Nephron progenitor cell (in vitro differentiated cells): ENCODE measurements around the gene RNASE9.
"Not testable (repeated sequence)": the region's sequence is repeated elsewhere in the genome, so short reads cannot be mapped to it uniquely, and the experiment has no call there.

Source experiments
- DNase-seq: peaks from one replicate; pipeline ENCODE4 v3.0.0; 2021
- H3K27ac Mint-ChIP-seq: 2 replicates; pipeline ENCODE4 v1.8.0; 2021; ENCODE audit warnings: mild to moderate bottlenecking, moderate library complexity, mixed read lengths
- H3K27me3 Mint-ChIP-seq: 2 replicates; pipeline ENCODE4 v1.8.0; 2021; ENCODE audit warnings: mild to moderate bottlenecking, low read depth, mixed read lengths; ENCODE audit not compliant: poor library complexity
- H3K36me3 Mint-ChIP-seq: 2 replicates; pipeline ENCODE4 v1.8.0; 2021; ENCODE audit warnings: low read depth, mixed read lengths
- H3K4me1 Mint-ChIP-seq: 2 replicates; pipeline ENCODE4 v1.8.0; 2021; ENCODE audit warnings: mixed read lengths
- H3K4me3 Mint-ChIP-seq: 2 replicates; pipeline ENCODE4 v1.8.0; 2021; ENCODE audit warnings: mild to moderate bottlenecking, moderate library complexity, mixed read lengths
- H3K9me3 Mint-ChIP-seq: 2 replicates; pipeline ENCODE4 v1.8.0; 2021; ENCODE audit warnings: mild to moderate bottlenecking, moderate library complexity, mixed read lengths
- TF ChIP-seq, protein P1 (sequence below): fragments of 200-600 bp; sonication (generic); IDR thresholded peaks from 2 replicates; pipeline ENCODE4 v1.5.0; 2021; ENCODE audit warnings: antibody characterized with exemption

The RNASE9 gene

DNA sequence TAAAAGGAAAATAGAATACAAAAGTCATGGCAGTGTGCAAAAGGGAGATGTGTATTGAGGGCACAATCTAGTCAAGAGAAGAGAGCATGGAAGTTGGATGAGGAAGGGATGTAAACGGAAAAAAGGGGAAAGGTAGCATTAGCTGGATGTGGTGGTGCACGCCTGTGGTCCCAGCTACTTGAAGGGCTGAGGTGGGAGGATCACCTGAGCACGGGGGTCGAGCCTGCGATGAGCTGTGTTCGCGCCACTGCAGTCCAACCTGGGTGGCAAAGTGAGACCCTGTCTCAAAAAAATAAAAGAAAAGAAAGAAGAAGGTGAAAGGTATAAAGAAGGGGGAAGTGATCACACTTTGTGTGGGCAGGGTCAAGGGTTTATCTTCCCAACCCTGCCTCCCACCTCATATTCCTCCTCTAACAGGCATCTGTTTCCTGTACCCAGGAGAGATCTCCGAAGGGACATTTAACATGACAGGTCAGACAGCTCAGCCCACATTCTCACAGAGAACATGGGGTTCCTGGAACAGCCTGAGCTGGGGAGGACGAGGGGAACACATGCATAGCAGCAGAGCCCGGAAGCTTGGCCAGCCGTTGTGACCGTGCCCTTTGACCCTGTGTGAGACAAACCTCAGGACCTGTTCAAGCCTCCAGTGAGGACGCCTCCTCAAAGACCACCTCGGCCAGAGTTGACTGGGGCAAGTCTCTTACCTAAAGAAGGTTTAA lies 18.1 kb upstream of the RNASE9 start:
- Mint-ChIP-seq H3K4me1 (peaks cover 9% of the 10 kb centered on the region), H3K4me3 (no peak overlapping the region), H3K36me3 (no peaks in the 10 kb centered on the region), H3K9me3 (no peaks in the 10 kb centered on the region), H3K27ac (no peak overlapping the region), H3K27me3 (no peaks in the 10 kb centered on the region)
- TF ChIP-seq, protein P1, sequence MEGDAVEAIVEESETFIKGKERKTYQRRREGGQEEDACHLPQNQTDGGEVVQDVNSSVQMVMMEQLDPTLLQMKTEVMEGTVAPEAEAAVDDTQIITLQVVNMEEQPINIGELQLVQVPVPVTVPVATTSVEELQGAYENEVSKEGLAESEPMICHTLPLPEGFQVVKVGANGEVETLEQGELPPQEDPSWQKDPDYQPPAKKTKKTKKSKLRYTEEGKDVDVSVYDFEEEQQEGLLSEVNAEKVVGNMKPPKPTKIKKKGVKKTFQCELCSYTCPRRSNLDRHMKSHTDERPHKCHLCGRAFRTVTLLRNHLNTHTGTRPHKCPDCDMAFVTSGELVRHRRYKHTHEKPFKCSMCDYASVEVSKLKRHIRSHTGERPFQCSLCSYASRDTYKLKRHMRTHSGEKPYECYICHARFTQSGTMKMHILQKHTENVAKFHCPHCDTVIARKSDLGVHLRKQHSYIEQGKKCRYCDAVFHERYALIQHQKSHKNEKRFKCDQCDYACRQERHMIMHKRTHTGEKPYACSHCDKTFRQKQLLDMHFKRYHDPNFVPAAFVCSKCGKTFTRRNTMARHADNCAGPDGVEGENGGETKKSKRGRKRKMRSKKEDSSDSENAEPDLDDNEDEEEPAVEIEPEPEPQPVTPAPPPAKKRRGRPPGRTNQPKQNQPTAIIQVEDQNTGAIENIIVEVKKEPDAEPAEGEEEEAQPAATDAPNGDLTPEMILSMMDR: no peak
- no peak for DNase-seq

DNA sequence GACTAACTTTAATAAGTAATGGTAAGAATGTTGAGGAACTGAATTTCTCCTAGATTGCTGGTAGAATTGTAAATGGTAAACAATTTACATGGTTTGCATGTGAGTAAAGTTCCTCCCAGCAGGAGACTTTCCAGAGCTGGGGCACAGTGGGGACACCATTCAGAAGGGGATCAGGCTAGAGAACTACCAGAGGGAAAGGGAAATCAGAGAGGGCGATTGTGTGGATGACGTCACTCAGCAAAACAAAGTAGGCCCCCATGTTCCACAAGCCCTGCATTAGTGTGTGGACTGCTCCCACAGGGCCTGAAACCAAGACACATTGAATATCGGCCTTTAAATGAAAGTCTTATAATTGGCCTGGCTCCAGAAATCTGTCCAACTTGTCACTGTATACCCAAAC lies 17.5 kb upstream of the RNASE9 start:
- Mint-ChIP-seq H3K36me3 (no peaks in the 10 kb centered on the region), H3K27ac (no peak overlapping the region), H3K27me3 (no peaks in the 10 kb centered on the region), H3K4me3 (no peak overlapping the region), H3K9me3 (no peaks in the 10 kb centered on the region), H3K4me1 (peaks cover 9% of the 10 kb centered on the region)
- TF ChIP-seq, protein P1: no peak
- no peak for DNase-seq

DNA sequence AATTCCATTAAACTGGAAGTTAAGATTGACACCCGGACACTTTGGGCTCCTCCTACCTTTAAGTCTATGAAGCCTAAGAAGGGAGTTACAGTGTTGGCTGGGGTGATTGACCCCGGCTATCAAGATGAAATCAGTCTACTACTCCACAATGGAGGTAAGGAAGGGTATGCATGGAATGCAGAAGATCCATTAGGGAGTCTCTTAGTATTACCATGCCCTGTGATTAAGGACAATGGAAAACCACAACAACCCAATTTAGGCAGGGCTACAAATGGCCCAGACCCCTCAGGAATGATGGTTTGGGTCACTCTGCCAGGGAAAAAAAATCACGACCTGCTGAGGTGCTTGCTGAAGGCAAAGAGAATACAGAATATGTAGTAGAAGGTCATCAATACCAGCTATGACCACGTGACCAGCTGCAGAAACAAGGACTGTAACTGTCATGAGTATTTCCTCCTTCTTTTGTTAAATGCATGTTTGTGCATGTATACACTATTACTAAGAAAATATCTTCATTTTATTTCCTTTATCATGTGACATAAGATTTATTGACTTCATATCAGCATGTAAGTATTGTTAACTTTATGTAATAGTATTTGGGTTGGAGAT lies 11.6 kb upstream of the RNASE9 start:
- peaks cover 21% of the 10 kb centered on the region for H3K9me3 Mint-ChIP-seq
- H3K4me3 Mint-ChIP-seq, H3K36me3 Mint-ChIP-seq, H3K27ac Mint-ChIP-seq, DNase-seq, H3K4me1 Mint-ChIP-seq, H3K27me3 Mint-ChIP-seq: not testable (repeated sequence)

DNA sequence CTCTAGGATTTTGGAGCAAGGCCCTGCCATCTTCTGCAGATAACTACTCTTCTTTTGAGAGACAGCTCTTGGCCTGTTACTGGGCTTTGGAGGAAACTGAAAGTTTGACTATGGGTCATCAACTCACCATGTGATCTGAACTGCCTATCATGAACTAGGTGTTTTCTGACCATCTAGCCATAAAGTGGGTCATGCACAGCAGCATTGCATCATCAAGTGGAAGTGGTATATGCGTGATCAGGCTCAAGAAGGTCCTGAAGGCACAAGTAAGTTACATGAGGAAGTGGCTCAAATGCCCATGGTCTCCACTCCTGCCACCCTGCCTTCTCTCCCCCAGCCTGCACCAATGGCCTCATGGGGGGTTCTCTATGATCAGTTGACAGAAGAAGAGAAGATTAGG lies 9.9 kb upstream of the RNASE9 start:
- DNase-seq, H3K4me1 Mint-ChIP-seq, H3K27ac Mint-ChIP-seq, H3K27me3 Mint-ChIP-seq, H3K36me3 Mint-ChIP-seq, H3K4me3 Mint-ChIP-seq: not testable (repeated sequence)
- peaks cover 21% of the 10 kb centered on the region for H3K9me3 Mint-ChIP-seq

DNA sequence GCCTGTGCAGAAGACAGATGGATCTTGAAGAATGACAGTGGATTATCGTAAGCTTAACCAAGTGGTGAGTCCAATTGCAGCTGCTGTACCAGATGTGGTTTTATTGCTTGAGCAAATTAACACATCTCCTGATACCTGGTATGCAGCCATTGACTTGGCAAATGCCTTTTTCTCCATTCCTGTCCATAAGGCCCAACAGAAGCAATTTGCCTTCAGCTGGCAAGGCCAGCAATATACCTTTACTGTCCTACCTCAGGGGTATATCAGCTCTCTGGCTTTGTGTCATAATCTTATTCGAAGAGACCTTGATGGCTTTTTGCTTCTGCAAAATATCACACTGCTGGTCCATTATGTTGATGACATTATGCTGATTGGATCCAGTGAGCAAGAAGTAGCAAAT lies 9.0 kb upstream of the RNASE9 start:
- H3K4me3 Mint-ChIP-seq, H3K4me1 Mint-ChIP-seq, H3K27me3 Mint-ChIP-seq, DNase-seq, H3K27ac Mint-ChIP-seq, H3K36me3 Mint-ChIP-seq: not testable (repeated sequence)
- peaks cover 21% of the 10 kb centered on the region for H3K9me3 Mint-ChIP-seq

DNA sequence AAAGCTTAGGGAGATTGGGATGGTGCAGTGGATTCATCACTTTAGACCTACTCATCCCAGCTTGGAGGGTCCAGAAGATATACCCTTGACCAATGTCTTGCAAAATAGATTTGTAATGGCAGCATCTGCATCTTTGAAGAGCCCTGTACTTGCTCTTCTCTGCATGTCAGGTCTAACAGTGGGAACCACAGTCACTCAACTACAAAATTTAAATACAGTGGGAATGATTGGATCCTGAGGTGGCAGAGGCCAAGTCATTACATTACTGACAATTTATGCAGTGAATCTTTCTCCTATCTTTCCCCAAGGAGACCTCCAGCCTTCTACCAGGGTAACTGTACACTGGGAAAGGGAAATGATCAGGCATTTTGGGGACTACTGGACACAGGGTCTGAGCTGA lies 8.2 kb upstream of the RNASE9 start:
- no peak overlapping the region for H3K27ac Mint-ChIP-seq
- no peaks in the 10 kb centered on the region for H3K36me3 Mint-ChIP-seq
- no peak for DNase-seq
- peaks cover 21% of the 10 kb centered on the region for H3K9me3 Mint-ChIP-seq
- TF ChIP-seq, protein P1: no peak
- no peaks in the 10 kb centered on the region for H3K27me3 Mint-ChIP-seq
- no peaks in the 10 kb centered on the region for H3K4me1 Mint-ChIP-seq
- H3K4me3 Mint-ChIP-seq: no peak overlapping the region

DNA sequence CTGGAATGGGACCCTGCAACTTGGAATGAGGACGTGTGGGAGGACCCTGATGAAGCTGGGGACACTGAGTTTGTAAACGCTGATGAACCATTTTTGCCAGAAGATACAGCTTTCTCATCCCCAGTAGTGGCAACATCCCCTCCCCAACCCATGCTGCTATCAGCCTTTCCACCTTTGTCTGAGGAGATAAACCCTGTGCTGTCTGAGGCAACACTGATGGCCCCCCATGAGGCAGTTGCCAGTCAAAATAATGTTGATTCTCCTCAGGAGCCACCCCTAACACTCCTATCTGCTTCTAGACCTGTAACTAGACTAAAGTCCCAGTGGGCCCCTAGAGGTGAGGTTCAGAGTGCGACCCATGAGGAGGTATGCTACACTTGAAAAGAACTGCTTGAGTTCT lies 7.5 kb upstream of the RNASE9 start:
- H3K36me3 Mint-ChIP-seq: no peaks in the 10 kb centered on the region
- H3K27me3 Mint-ChIP-seq: no peaks in the 10 kb centered on the region
- DNase-seq: no peak
- H3K27ac Mint-ChIP-seq: no peak overlapping the region
- H3K4me3 Mint-ChIP-seq: no peak overlapping the region
- H3K4me1 Mint-ChIP-seq: no peaks in the 10 kb centered on the region
- H3K9me3 Mint-ChIP-seq: peaks cover 21% of the 10 kb centered on the region
- TF ChIP-seq, protein P1: no peak

DNA sequence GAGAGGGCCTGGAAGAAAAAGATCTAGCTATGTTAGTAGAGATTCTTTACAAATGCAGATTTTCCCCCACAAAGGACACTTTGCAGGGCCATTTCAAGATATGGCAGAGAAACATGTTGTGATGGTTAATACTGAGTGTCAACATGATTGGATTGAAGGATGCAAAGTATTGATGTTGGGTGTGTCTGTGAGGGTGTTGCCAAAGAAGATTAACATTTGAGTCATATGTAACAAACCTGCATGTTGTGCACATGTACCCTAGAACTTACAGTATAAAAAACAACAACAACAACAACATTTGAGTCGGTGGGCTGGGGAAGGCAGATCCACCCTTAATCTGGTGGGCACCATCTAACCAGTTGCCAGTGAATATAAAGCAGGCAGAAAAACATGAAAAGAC lies 6.4 kb upstream of the RNASE9 start:
- H3K27ac Mint-ChIP-seq, H3K4me3 Mint-ChIP-seq, H3K36me3 Mint-ChIP-seq, DNase-seq, H3K27me3 Mint-ChIP-seq, H3K4me1 Mint-ChIP-seq: not testable (repeated sequence)
- H3K9me3 Mint-ChIP-seq: peaks cover 21% of the 10 kb centered on the region
